MM.1S (cell line): ENCODE data around the gene OLFM1.

Experiments used
- DNase-seq: peaks from one replicate; pipeline ENCODE4 v3.0.0-alpha.2; 2015
- H2AFZ ChIP-seq: fragments of 300-600 bp; sonication (generic); 2 replicates; pipeline ENCODE4 v1.6.0; 2016; ENCODE audit warnings: antibody characterized with exemption, low read length
- H3F3A ChIP-seq: fragments of 300-600 bp; sonication (generic); 2 replicates; pipeline ENCODE4 v1.6.1; 2016; ENCODE audit warnings: mild to moderate bottlenecking, antibody characterized with exemption, low read length, moderate library complexity, mixed read lengths; ENCODE audit not compliant: insufficient read depth
- H3K27ac ChIP-seq: fragments of 300-600 bp; sonication (generic); 2 replicates; pipeline ENCODE4 v1.5.1; 2016; ENCODE audit warnings: mild to moderate bottlenecking, low read length
- H3K27me3 ChIP-seq: fragments of 300-600 bp; sonication (generic); replicated peaks from 2 replicates; pipeline ENCODE4 v1.6.0; 2016; ENCODE audit warnings: low read length; ENCODE audit not compliant: insufficient read depth
- H3K36me3 ChIP-seq: fragments of 300-600 bp; sonication (generic); replicated peaks from 2 replicates; pipeline ENCODE4 v1.6.1; 2016; ENCODE audit warnings: mild to moderate bottlenecking, low read length, mixed read lengths; ENCODE audit not compliant: insufficient read depth
- H3K4me1 ChIP-seq: fragments of 300-600 bp; sonication (generic); 2 replicates; pipeline ENCODE4 v1.6.1; 2016; ENCODE audit warnings: low read length, mixed read lengths
- H3K4me2 ChIP-seq: fragments of 300-600 bp; sonication (generic); 2 replicates; pipeline ENCODE4 v1.6.0; 2016; ENCODE audit warnings: low read depth, low read length
- H3K4me3 ChIP-seq: fragments of 300-600 bp; sonication (generic); 2 replicates; pipeline ENCODE4 v1.5.1; 2016; ENCODE audit warnings: low read length, mixed read lengths
- H3K79me2 ChIP-seq: fragments of 300-600 bp; sonication (generic); 2 replicates; pipeline ENCODE4 v1.6.1; 2016; ENCODE audit warnings: mixed run types, low read length, mixed read lengths
- H3K9ac ChIP-seq: fragments of 300-600 bp; sonication (generic); 2 replicates; pipeline ENCODE4 v1.6.1; 2016; ENCODE audit warnings: low read length, mixed read lengths
- H3K9me2 ChIP-seq: fragments of 300-600 bp; sonication (generic); replicated peaks from 2 replicates; pipeline ENCODE4 v1.6.1; 2016; ENCODE audit warnings: mild to moderate bottlenecking, low read length, mixed read lengths; ENCODE audit not compliant: insufficient read depth
- H3K9me3 ChIP-seq: fragments of 300-600 bp; sonication (generic); replicated peaks from 2 replicates; pipeline ENCODE4 v1.6.1; 2016; ENCODE audit warnings: mild to moderate bottlenecking, low read length, mixed read lengths; ENCODE audit not compliant: insufficient read depth
- H4K20me1 ChIP-seq: fragments of 300-600 bp; sonication (generic); 2 replicates; pipeline ENCODE4 v1.6.1; 2016; ENCODE audit warnings: mild to moderate bottlenecking, low read length, moderate library complexity, mixed read lengths; ENCODE audit not compliant: insufficient read depth
- CTCF ChIP-seq: fragments of 300-600 bp; sonication (generic); IDR thresholded peaks from 2 replicates; pipeline ENCODE4 v1.5.1; 2016; ENCODE audit warnings: antibody characterized with exemption, low read length, mixed read lengths
- EZH2 ChIP-seq: fragments of 300-600 bp; sonication (generic); optimal IDR thresholded peaks from 2 replicates; pipeline ENCODE3; 2017; ENCODE audit warnings: low read depth, mild to moderate bottlenecking, antibody characterized with exemption, low read length, mixed read lengths
- EZH2phosphoT487 ChIP-seq: fragments of 300-600 bp; sonication (generic); IDR thresholded peaks from 2 replicates; pipeline ENCODE4 v1.6.1; 2018; ENCODE audit warnings: antibody characterized with exemption, low read length

OLFM1 gene

DNA sequence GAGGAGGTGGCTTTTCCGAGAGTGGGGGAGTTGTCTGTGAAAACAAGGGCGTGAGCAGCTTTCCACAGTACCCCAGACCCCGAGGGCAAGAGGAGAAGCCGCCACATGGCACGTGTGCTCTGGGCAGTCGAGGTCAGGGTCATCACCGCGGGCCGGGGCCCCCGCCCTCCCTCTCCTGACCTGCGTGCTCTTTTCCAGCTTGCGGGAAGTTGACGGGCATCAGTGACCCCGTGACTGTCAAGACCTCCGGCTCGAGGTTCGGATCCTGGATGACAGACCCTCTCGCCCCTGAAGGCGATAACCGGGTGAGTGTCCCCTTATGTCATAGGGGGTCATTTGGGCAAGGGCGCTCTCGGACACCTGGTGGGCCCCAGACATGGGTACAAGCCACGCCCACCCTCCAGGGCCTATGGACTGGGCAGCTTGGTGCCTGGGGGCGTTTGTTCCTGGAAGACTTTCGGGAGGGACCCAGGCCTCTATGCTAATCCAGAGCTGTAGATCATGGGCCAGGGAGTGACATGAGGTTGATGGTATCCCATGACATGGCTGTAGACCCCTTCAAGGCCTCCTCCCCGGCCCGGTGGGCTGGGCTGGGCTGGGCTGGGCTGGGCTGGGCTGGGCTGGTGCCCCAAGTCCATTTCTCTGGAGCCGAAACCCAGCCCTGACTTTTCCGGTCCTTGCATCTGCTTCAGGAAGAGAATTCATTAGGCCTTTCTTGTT is 19.2 kb downstream of the OLFM1 start:
- no peak overlapping the region for H3K9ac ChIP-seq
- H3K4me2 ChIP-seq = no peak overlapping the region
- H3K4me3 ChIP-seq = no peak overlapping the region
- H3K9me2 ChIP-seq = no peaks in the 10 kb centered on the region
- no peaks in the 10 kb centered on the region for H3K36me3 ChIP-seq
- no peak for TF ChIP-seq CTCF
- TF ChIP-seq EZH2 = no peak
- TF ChIP-seq EZH2phosphoT487 = no peak
- H3F3A ChIP-seq = no peaks in the 10 kb centered on the region
- no peaks in the 10 kb centered on the region for H3K9me3 ChIP-seq
- H4K20me1 ChIP-seq = no peaks in the 10 kb centered on the region
- H3K27ac ChIP-seq = no peak overlapping the region
- H3K79me2 ChIP-seq = no peaks in the 10 kb centered on the region
- H3K4me1 ChIP-seq = no peaks in the 10 kb centered on the region
- peaks cover 95% of the 10 kb centered on the region for H3K27me3 ChIP-seq
- H2AFZ ChIP-seq = no peak overlapping the region
- no peak for DNase-seq

DNA sequence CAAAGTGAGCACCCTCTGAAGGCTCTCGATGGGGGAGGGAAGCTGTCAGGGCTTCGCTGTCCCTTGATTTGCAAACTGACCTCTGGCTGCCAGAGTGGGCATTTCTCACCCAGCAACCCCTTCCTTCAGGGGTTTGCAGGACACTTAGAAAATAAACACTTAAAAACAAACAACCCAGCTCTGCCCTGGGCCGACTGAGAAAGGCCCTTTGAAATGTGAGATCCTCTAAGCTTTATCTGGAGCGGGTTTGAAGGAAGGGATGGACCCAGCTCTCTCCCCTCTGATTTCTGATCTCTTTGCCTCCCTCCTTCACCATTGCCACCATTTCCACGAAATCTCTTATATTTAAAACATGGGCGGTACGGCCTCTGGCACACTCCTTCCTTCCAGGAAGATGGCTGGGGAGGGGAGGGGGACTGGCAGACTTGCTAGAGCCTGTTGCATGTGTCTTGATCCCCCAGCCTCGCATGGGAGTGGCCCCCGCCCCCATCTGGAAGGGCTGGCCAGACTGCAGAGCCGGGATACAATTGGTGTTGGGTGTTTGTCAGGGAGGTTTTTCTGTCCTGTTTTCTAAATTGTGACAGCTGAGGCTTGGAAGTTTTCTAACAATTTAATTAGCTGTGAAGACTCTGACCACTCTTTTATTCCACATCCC is 20.2 kb downstream of the OLFM1 start:
- H3K27me3 ChIP-seq = peaks cover 90% of the 10 kb centered on the region
- no peak for TF ChIP-seq CTCF
- H4K20me1 ChIP-seq = no peaks in the 10 kb centered on the region
- H3K4me2 ChIP-seq = no peak overlapping the region
- H3F3A ChIP-seq = no peaks in the 10 kb centered on the region
- H3K4me3 ChIP-seq = no peak overlapping the region
- H3K9me3 ChIP-seq = no peaks in the 10 kb centered on the region
- no peak overlapping the region for H3K9ac ChIP-seq
- H3K36me3 ChIP-seq = no peaks in the 10 kb centered on the region
- H3K9me2 ChIP-seq = no peaks in the 10 kb centered on the region
- no peaks in the 10 kb centered on the region for H3K79me2 ChIP-seq
- no peak overlapping the region for H2AFZ ChIP-seq
- no peak overlapping the region for H3K27ac ChIP-seq
- no peaks in the 10 kb centered on the region for H3K4me1 ChIP-seq
- no peak for DNase-seq

DNA sequence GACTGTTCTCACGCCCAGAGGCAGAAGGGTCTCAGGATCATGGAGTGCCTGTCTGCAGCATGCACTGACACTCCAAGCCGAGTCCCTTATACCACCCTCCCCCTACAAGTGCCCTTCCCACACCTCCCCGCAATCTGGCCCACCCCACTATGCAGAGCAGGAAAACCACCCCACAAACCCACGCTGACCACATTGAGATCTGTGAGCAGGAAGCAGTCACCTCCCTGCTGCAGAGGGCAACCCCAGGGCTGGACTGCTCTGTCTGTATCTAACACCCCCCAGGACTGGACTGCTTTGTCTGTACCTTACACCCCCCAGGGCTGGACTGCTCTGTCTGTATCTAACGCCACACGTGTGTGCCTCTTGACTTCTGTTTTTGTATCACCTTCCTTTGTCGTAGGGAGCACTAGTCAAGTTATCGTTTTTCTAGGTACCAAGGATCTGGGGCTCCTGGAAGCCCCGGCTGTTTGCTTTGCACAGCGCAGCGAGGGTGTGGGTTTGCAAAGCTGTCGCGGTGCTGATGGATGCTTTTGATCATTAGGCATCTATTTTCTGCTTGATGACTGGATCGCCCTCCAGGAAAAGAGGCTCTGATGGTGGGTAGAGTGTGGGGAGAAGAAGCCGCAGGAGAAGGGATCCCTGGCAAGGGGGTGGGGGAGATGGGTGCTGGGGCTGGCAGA is 21.5 kb downstream of the OLFM1 start:
- Histone ChIP-seq H3F3A (no peaks in the 10 kb centered on the region), H3K9me2 (no peaks in the 10 kb centered on the region), H3K27ac (no peak overlapping the region), H4K20me1 (no peaks in the 10 kb centered on the region), H3K4me1 (no peaks in the 10 kb centered on the region), H2AFZ (no peak overlapping the region), H3K4me3 (no peak overlapping the region), H3K27me3 (peaks cover 81% of the 10 kb centered on the region), H3K9ac (no peak overlapping the region), H3K36me3 (no peaks in the 10 kb centered on the region), H3K79me2 (no peaks in the 10 kb centered on the region), H3K9me3 (no peaks in the 10 kb centered on the region), H3K4me2 (no peak overlapping the region)
- TF ChIP-seq EZH2phosphoT487 (no peak), EZH2 (no peak), CTCF (no peak)
- no peak for DNase-seq
